Fibroblast of lung (primary cell): ENCODE measurements around the gene SP110. TPM values are rescaled to one million over a fixed set of nuclear protein-coding genes. Genes with fewer than 3 reads are reported as not detected.

Experiments used
- DNase-seq, 2 donors: peaks; one replicate each; pipeline versions ENCODE4 v3.0.0 to v3.0.0-alpha.2; 2010; ENCODE audit warnings: low read depth in 2 of 2
- H2AFZ ChIP-seq: 2 replicates; pipeline ENCODE4 v1.5.1; 2012; ENCODE audit warnings: low read length, control low read depth, inconsistent platforms
- H3K27ac ChIP-seq: 2 replicates; pipeline ENCODE4 v1.5.1; 2011; ENCODE audit warnings: low read length, control low read depth; ENCODE audit not compliant: insufficient read depth
- H3K27me3 ChIP-seq: 2 replicates; pipeline ENCODE4 v1.5.1; 2011; ENCODE audit warnings: mild to moderate bottlenecking, low read length; ENCODE audit not compliant: control insufficient read depth, insufficient read depth
- H3K36me3 ChIP-seq: 2 replicates; pipeline ENCODE4 v1.5.1; 2011; ENCODE audit warnings: low read length; ENCODE audit not compliant: control insufficient read depth, insufficient read depth
- H3K4me1 ChIP-seq: 2 replicates; pipeline ENCODE4 v1.5.1; 2011; ENCODE audit warnings: low read length; ENCODE audit not compliant: control insufficient read depth, insufficient read depth; ENCODE audit errors: extremely low read depth
- H3K4me2 ChIP-seq: 2 replicates; pipeline ENCODE4 v1.5.1; 2011; ENCODE audit warnings: low read length, control low read depth; ENCODE audit not compliant: insufficient read depth; ENCODE audit errors: extremely low read depth
- H3K4me3 ChIP-seq, 4 experiments: fragments of 200-600 bp in 1 of 4; sonication (generic) in 1 of 4; replicated peaks in 1 of 4; 2 replicates each; pipeline ENCODE4 v1.5.1; 2011 to 2016; ENCODE audit warnings: low read length in 4 of 4, low read depth in 3 of 4, mild to moderate bottlenecking in 3 of 4, control low read depth in 2 of 4, inconsistent platforms in 1 of 4, mixed read lengths in 1 of 4; ENCODE audit not compliant: insufficient read depth in 1 of 4; ENCODE audit errors: control extremely low read depth in 1 of 4
- H3K79me2 ChIP-seq: 2 replicates; pipeline ENCODE4 v1.5.1; 2012; ENCODE audit warnings: mild to moderate bottlenecking, low read length, inconsistent platforms; ENCODE audit not compliant: control insufficient read depth, insufficient read depth
- H3K9ac ChIP-seq: 2 replicates; pipeline ENCODE4 v1.5.1; 2011; ENCODE audit warnings: mild to moderate bottlenecking, low read length, control low read depth; ENCODE audit not compliant: insufficient read depth
- H3K9me3 ChIP-seq: 2 replicates; pipeline ENCODE4 v1.5.1; 2012; ENCODE audit warnings: low read depth, low read length; ENCODE audit not compliant: control insufficient read depth, insufficient read depth
- H4K20me1 ChIP-seq: 2 replicates; pipeline ENCODE4 v1.5.1; 2011; ENCODE audit warnings: low read length; ENCODE audit not compliant: control insufficient read depth, insufficient read depth; ENCODE audit errors: extremely low read depth
- CTCF ChIP-seq, 2 donors: IDR thresholded peaks in 1 of 2; conservative IDR thresholded peaks in 1 of 2; 1 replicate in 1 of 2; 2 replicates in 1 of 2; pipeline ENCODE4 v1.5.1; 2011 to 2012; ENCODE audit warnings: low read length in 2 of 2, control low read depth in 1 of 2, inconsistent platforms in 1 of 2, low read depth in 1 of 2, mild to moderate bottlenecking in 1 of 2
- EZH2 ChIP-seq: IDR thresholded peaks from 2 replicates; pipeline ENCODE4 v1.5.1; 2012; ENCODE audit warnings: low read length, control low read depth, mild to moderate bottlenecking; ENCODE audit errors: missing control alignments
- polyA plus RNA-seq, 2 donors: library from polyadenylated mRNA; depleted of rRNA in 1 of 2; stranded (reverse) in 1 of 2; unstranded in 1 of 2; fragments of >200 nt; gene quantifications; 2 replicates each; pipeline ENCODE4 v1.2.1, GENCODE V29; 2011 to 2012; ENCODE audit warnings: missing spikeins in 1 of 2
- total RNA-seq: library from RNA; depleted of rRNA; stranded (reverse); fragments of >200 nt; gene quantifications from 2 replicates; pipeline ENCODE4 v1.2.1, GENCODE V29; 2014

The SP110 gene
- total and polyA plus RNA-seq, 2 donors (not counting 1 experiment from before 2014, with no cell fraction given), result 9.2 to 12.7 TPM

- H3K4me2 ChIP-seq, result no peak overlapping the region
- no peaks in the 10 kb centered on the region for H3K79me2 ChIP-seq
- no peak overlapping the region for H3K9ac ChIP-seq
- H3K9me3 ChIP-seq, result no peaks in the 10 kb centered on the region
- no peaks in the 10 kb centered on the region for H4K20me1 ChIP-seq
- H2AFZ ChIP-seq, result no peak overlapping the region
- no peaks in the 10 kb centered on the region for H3K4me1 ChIP-seq
- no peak for TF ChIP-seq EZH2
- no peak for TF ChIP-seq CTCF (conservative IDR thresholded peaks at IDR 0.05 in 1 of 2, IDR thresholded peaks at IDR 0.05 in 1 of 2; ENCODE audit: low read depth in 1 of 2, low read length in 2 of 2)
- no peak overlapping the region for H3K4me3 ChIP-seq
- no peaks in the 10 kb centered on the region for H3K36me3 ChIP-seq
- no peak overlapping the region for H3K27ac ChIP-seq
- H3K27me3 ChIP-seq, result peaks cover 3% of the 10 kb centered on the region
- peak in 1 of 2 donors; percentile 31 for DNase-seq
These were observed 24.4 kb upstream of the SP110 start for GRCh38 chr2:230244211-230244610.

- Histone ChIP-seq H3K4me3 (no peak overlapping the region), H3K27ac (no peak overlapping the region), H3K9me3 (no peaks in the 10 kb centered on the region), H3K27me3 (no peaks in the 10 kb centered on the region), H2AFZ (no peak overlapping the region), H3K4me1 (peaks cover 2% of the 10 kb centered on the region), H3K36me3 (no peaks in the 10 kb centered on the region), H3K79me2 (no peaks in the 10 kb centered on the region), H4K20me1 (no peaks in the 10 kb centered on the region), H3K4me2 (no peak overlapping the region), H3K9ac (no peak overlapping the region)
- DNase-seq, result peak in 1 of 2 donors; percentile 54
- TF ChIP-seq EZH2, result no peak
- no peak for TF ChIP-seq CTCF (conservative IDR thresholded peaks at IDR 0.05 in 1 of 2, IDR thresholded peaks at IDR 0.05 in 1 of 2; ENCODE audit: low read depth in 1 of 2, low read length in 2 of 2)
These were observed 15.1 kb upstream of the SP110 start for GRCh38 chr2:230234845-230235244.

GRCh38 chr2:230234122-230234722 is 14.4 kb upstream of the SP110 start:
- Histone ChIP-seq H3K9ac (no peak overlapping the region), H4K20me1 (no peaks in the 10 kb centered on the region), H3K4me3 (no peak overlapping the region), H2AFZ (no peak overlapping the region), H3K4me2 (no peak overlapping the region), H3K4me1 (peaks cover 2% of the 10 kb centered on the region), H3K27ac (no peak overlapping the region), H3K79me2 (no peaks in the 10 kb centered on the region), H3K27me3 (no peaks in the 10 kb centered on the region), H3K9me3 (no peaks in the 10 kb centered on the region), H3K36me3 (no peaks in the 10 kb centered on the region)
- TF ChIP-seq EZH2, result no peak
- DNase-seq, result no peak
